Vagina (tissue), 2 donors: ENCODE data around the gene PCDHGA1. TPM values are rescaled to one million over a fixed set of nuclear protein-coding genes. Genes with fewer than 3 reads are reported as not detected.
A peak's percentile ranks its signal among the peaks of the same experiment; 100 is the strongest.

Source experiments
- DNase-seq, 2 donors: peaks; one replicate each; pipeline ENCODE4 v3.0.0-alpha.2; 2017; ENCODE audit errors: extremely low spot score in 2 of 2
- H3K27ac ChIP-seq: fragments of 200-600 bp; sonication (generic); one replicate; pipeline ENCODE4 v1.5.1; 2019
- H3K27me3 ChIP-seq: fragments of 200-600 bp; sonication (generic); one replicate; pipeline ENCODE4 v1.5.1; 2019
- H3K36me3 ChIP-seq, 2 donors: fragments of 200-600 bp; sonication (generic); one replicate each; pipeline ENCODE4 v1.5.1; 2017 to 2019
- H3K4me1 ChIP-seq: fragments of 200-600 bp; sonication (generic); one replicate; pipeline ENCODE4 v1.5.1; 2019
- H3K4me3 ChIP-seq, 2 donors: fragments of 200-600 bp; sonication (generic); 1 replicate in 1 of 2; 2 replicates in 1 of 2; pipeline ENCODE4 v1.5.1; 2016 to 2019
- H3K9me3 ChIP-seq: fragments of 200-600 bp; sonication (generic); one replicate; pipeline ENCODE4 v1.5.1; 2019
- CTCF ChIP-seq, 3 experiments: fragments of 450-650 bp in 2 of 3; fragments of 200-600 bp in 1 of 3; sonication (generic) in 1 of 3; IDR thresholded peaks; one replicate each; pipeline ENCODE4 v1.5.1; 2017 to 2019; ENCODE audit warnings: antibody characterized with exemption in 3 of 3, mild to moderate bottlenecking in 2 of 3, moderate library complexity in 2 of 3
- POLR2A ChIP-seq, 2 donors: fragments of 450-650 bp; IDR thresholded peaks; one replicate each; pipeline ENCODE4 v1.6.1; 2017; ENCODE audit warnings: antibody characterized with exemption in 2 of 2, mild to moderate bottlenecking in 2 of 2, moderate library complexity in 2 of 2
- POLR2AphosphoS5 ChIP-seq, 2 donors: sonication (generic); formaldehyde crosslinking; IDR thresholded peaks; one replicate each; pipeline ENCODE4 v1.9.0; 2017; ENCODE audit warnings: antibody characterized with exemption in 2 of 2, mild to moderate bottlenecking in 2 of 2, low read depth in 1 of 2; ENCODE audit not compliant: insufficient read depth in 1 of 2
- intact Hi-C: fragments of 100-400 bp; cut with DNase I; formaldehyde crosslinking; loops from one replicate; pipeline ENCODE4 v1.15.1; 2023
- total RNA-seq: library from RNA; depleted of rRNA; stranded (reverse); fragments of >200 nt; gene quantifications from one replicate; pipeline ENCODE4 v1.2.3, GENCODE V29; 2016

Gene PCDHGA1
- total RNA-seq, 1 donor from 2014 or later, result not detected

GRCh38 chr5:141491323-141492167 is 161.2 kb downstream of the PCDHGA1 start:
- H3K4me1 ChIP-seq, result peaks cover 63% of the 10 kb centered on the region

GRCh38 chr5:141492168-141492885 is 162.0 kb downstream of the PCDHGA1 start:
- TF ChIP-seq CTCF (IDR thresholded peaks at IDR 0.05) (no peak), POLR2AphosphoS5 (IDR thresholded peaks at IDR 0.05; ENCODE audit: insufficient read depth in 1 of 2, low read depth in 1 of 2) (no peak), POLR2A (IDR thresholded peaks at IDR 0.05) (no peak)
- no peak for DNase-seq
- peaks cover 63% of the 10 kb centered on the region for H3K4me1 ChIP-seq
- H3K27ac ChIP-seq, result no peak overlapping the region
- intact Hi-C loops, result no loop called here
- H3K27me3 ChIP-seq, result no peaks in the 10 kb centered on the region
- no peak overlapping the region for H3K4me3 ChIP-seq
- no peaks in the 10 kb centered on the region for H3K9me3 ChIP-seq
- peaks cover 0 to 3% of the 10 kb centered on the region in 2 donors for H3K36me3 ChIP-seq

More at GRCh38 chr5:141491323-141492167, 161.2 kb downstream of the PCDHGA1 start:
- Histone ChIP-seq H3K27ac (no peak overlapping the region), H3K36me3 (peaks cover 0 to 7% of the 10 kb centered on the region in 2 donors), H3K9me3 (no peaks in the 10 kb centered on the region), H3K4me3 (no peak overlapping the region), H3K27me3 (no peaks in the 10 kb centered on the region)
- intact Hi-C loops, result no loop called here
- TF ChIP-seq POLR2A (IDR thresholded peaks at IDR 0.05), result no peak
- no peak for TF ChIP-seq CTCF (IDR thresholded peaks at IDR 0.05)
- TF ChIP-seq POLR2AphosphoS5 (IDR thresholded peaks at IDR 0.05; ENCODE audit: insufficient read depth in 1 of 2, low read depth in 1 of 2), result no peak
- DNase-seq, result no peak

GRCh38 chr5:141493500-141494422 is 163.4 kb downstream of the PCDHGA1 start:
- Histone ChIP-seq H3K36me3 (peaks cover 0 to 3% of the 10 kb centered on the region in 2 donors), H3K4me1 (peaks cover 55% of the 10 kb centered on the region)
- intact Hi-C loops, result no loop called here

More at GRCh38 chr5:141493500-141494422, 163.4 kb downstream of the PCDHGA1 start:
- H3K27me3 ChIP-seq, result no peaks in the 10 kb centered on the region
- no peaks in the 10 kb centered on the region for H3K9me3 ChIP-seq
- peak overlapping the region in 1 of 2 donors; percentile 27 for H3K4me3 ChIP-seq
- H3K27ac ChIP-seq, result peak overlapping the region; percentile 60
- DNase-seq, result peak in 1 of 2 donors; percentile 84
- no peak for TF ChIP-seq POLR2A (IDR thresholded peaks at IDR 0.05)
- TF ChIP-seq POLR2AphosphoS5 (IDR thresholded peaks at IDR 0.05; ENCODE audit: insufficient read depth in 1 of 2, low read depth in 1 of 2), result no peak
- no peak for TF ChIP-seq CTCF (IDR thresholded peaks at IDR 0.05)
